Loucy (cell line): ENCODE results near the gene SLC4A5.

ENCODE experiments used
- EZH2phosphoT487 ChIP-seq: fragments of 200-600 bp; IDR thresholded peaks from 2 replicates; pipeline ENCODE4 v1.6.1; 2018; ENCODE audit warnings: antibody characterized with exemption, mild to moderate bottlenecking, moderate library complexity, borderline replicate concordance
- TF ChIP-seq, protein P1 (sequence below): fragments of 200-600 bp; sonication (generic); conservative IDR thresholded peaks from 2 replicates; pipeline ENCODE4 v1.5.1; 2014; ENCODE audit warnings: mild to moderate bottlenecking, antibody characterized with exemption, low read length

- TF ChIP-seq, protein P1, sequence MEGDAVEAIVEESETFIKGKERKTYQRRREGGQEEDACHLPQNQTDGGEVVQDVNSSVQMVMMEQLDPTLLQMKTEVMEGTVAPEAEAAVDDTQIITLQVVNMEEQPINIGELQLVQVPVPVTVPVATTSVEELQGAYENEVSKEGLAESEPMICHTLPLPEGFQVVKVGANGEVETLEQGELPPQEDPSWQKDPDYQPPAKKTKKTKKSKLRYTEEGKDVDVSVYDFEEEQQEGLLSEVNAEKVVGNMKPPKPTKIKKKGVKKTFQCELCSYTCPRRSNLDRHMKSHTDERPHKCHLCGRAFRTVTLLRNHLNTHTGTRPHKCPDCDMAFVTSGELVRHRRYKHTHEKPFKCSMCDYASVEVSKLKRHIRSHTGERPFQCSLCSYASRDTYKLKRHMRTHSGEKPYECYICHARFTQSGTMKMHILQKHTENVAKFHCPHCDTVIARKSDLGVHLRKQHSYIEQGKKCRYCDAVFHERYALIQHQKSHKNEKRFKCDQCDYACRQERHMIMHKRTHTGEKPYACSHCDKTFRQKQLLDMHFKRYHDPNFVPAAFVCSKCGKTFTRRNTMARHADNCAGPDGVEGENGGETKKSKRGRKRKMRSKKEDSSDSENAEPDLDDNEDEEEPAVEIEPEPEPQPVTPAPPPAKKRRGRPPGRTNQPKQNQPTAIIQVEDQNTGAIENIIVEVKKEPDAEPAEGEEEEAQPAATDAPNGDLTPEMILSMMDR = no peak
- no peak for TF ChIP-seq EZH2phosphoT487
Measured at GRCh38 chr2:74383254-74383653, 40.0 kb upstream of the SLC4A5 start.
